ENCODE results near the gene FABP3. TPM values are rescaled to one million over a fixed set of nuclear protein-coding genes. Genes with fewer than 3 reads are reported as not detected.

FABP3 gene
- total and polyA plus RNA-seq, 8 donors, result 7.6 to 73.5 (median 43.0) TPM; not detected in 1

GRCh38 chr1:31414980-31415370 lies 42.1 kb upstream of the FABP3 start:
- WGBS, 5 donors, result 69 to 88% (median 84%) methylated on average over 4 of the region's 4 CpGs
- Histone ChIP-seq H3K27me3 (peaks cover 0 to 32% (median 10%) of the 10 kb centered on the region in 3 donors), H3K4me3 (peak overlapping the region in 2 of 4 donors; percentile 66 to 80), H3K27ac (peak overlapping the region; percentile 6 to 97 (median 92)), H3K36me3 (no peaks in the 10 kb centered on the region), H3K9me3 (no peaks in the 10 kb centered on the region), H3K4me1 (peaks cover 9 to 47% (median 36%) of the 10 kb centered on the region in 4 donors)
- DNase-seq, result no peak
- intact Hi-C loops (cut with DNase I; ENCODE audit: low total_unique reads), result no loop called here
- TF ChIP-seq POLR2AphosphoS5 (IDR thresholded peaks at IDR 0.05) (no peak), EP300 (IDR thresholded peaks at IDR 0.05) (no peak), CTCF (IDR thresholded peaks at IDR 0.05) (no peak), POLR2A (IDR thresholded peaks at IDR 0.05) (no peak)

GRCh38 chr1:31413405-31414001 lies 40.6 kb upstream of the FABP3 start:
- H3K4me3 ChIP-seq, result peak overlapping the region; percentile 66 to 80 (median 76)
- H3K27me3 ChIP-seq, result peaks cover 0 to 37% (median 10%) of the 10 kb centered on the region in 3 donors
- DNase-seq, result peak; percentile 87 to 90
- H3K27ac ChIP-seq, result peak overlapping the region; percentile 88 to 97 (median 92)
- TF ChIP-seq POLR2A (IDR thresholded peaks at IDR 0.05) (no peak), CTCF (IDR thresholded peaks at IDR 0.05) (no peak), POLR2AphosphoS5 (IDR thresholded peaks at IDR 0.05) (peak in 1 of 3 donors; percentile 39)
- intact Hi-C loops (cut with DNase I; ENCODE audit: low total_unique reads), result no loop called here
- 0 to 2% (median 1%) methylated on average over 46 to 54 of the region's 54 CpGs for WGBS, 5 donors
- no peaks in the 10 kb centered on the region for H3K36me3 ChIP-seq
- no peaks in the 10 kb centered on the region for H3K9me3 ChIP-seq
- peaks cover 9 to 47% (median 36%) of the 10 kb centered on the region in 4 donors for H3K4me1 ChIP-seq

- Histone ChIP-seq H3K9me3 (no peaks in the 10 kb centered on the region), H3K27ac (peak within 1 kb of the TSS; percentile 88 to 97 (median 92)), H3K4me1 (peaks cover 9 to 47% (median 36%) of the 10 kb centered on the region in 4 donors), H3K36me3 (no peaks in the 10 kb centered on the region), H3K4me3 (peak within 1 kb of the TSS; percentile 66 to 80 (median 76)), H3K27me3 (peaks cover 0 to 37% (median 10%) of the 10 kb centered on the region in 3 donors)
- 1 to 9% (median 4%) methylated on average over 17 to 63 of the region's 63 CpGs for whole genome bisulfite sequencing, 5 donors
- no peak for TF ChIP-seq EP300 (IDR thresholded peaks at IDR 0.05)
- TF ChIP-seq CTCF (IDR thresholded peaks at IDR 0.05), result no peak
- no peak for TF ChIP-seq POLR2AphosphoS5 (IDR thresholded peaks at IDR 0.05)
- TF ChIP-seq POLR2A (IDR thresholded peaks at IDR 0.05), result no peak
- intact Hi-C loops (cut with DNase I; ENCODE audit: low total_unique reads), result no loop called here
- DNase-seq, result peak; percentile 66 to 84
These were observed 40.0 kb upstream of the FABP3 start, which contains the start of gene SERINC2 for GRCh38 chr1:31412732-31413404. Gene SERINC2, plus strand, starts transcription at chr1:31413213. Its CDS starts 53 bp downstream, at chr1:31413266.

GRCh38 chr1:31412205-31412604 lies 39.3 kb upstream of the FABP3 start:
- TF ChIP-seq POLR2AphosphoS5 (IDR thresholded peaks at IDR 0.05) (no peak), POLR2A (IDR thresholded peaks at IDR 0.05) (no peak), EP300 (IDR thresholded peaks at IDR 0.05) (no peak), CTCF (IDR thresholded peaks at IDR 0.05) (no peak)
- intact Hi-C loops (cut with DNase I; ENCODE audit: low total_unique reads), result no loop called here
- WGBS, 5 donors, result 38 to 75% (median 50%) methylated on average over 1 to 2 of the region's 2 CpGs
- Histone ChIP-seq H3K36me3 (no peaks in the 10 kb centered on the region), H3K27ac (no peak overlapping the region), H3K9me3 (no peaks in the 10 kb centered on the region), H3K4me1 (peaks cover 9 to 47% (median 36%) of the 10 kb centered on the region in 4 donors), H3K27me3 (peaks cover 0 to 37% (median 10%) of the 10 kb centered on the region in 3 donors), H3K4me3 (peak overlapping the region in 3 of 4 donors; percentile 66 to 80 (median 75))
- no peak for DNase-seq
